ENCODE results near the gene PLA1A.
"Not testable (repeated sequence)": the region's sequence is repeated elsewhere in the genome, so short reads cannot be mapped to it uniquely, and the experiment has no call there.

PLA1A gene, protein sequence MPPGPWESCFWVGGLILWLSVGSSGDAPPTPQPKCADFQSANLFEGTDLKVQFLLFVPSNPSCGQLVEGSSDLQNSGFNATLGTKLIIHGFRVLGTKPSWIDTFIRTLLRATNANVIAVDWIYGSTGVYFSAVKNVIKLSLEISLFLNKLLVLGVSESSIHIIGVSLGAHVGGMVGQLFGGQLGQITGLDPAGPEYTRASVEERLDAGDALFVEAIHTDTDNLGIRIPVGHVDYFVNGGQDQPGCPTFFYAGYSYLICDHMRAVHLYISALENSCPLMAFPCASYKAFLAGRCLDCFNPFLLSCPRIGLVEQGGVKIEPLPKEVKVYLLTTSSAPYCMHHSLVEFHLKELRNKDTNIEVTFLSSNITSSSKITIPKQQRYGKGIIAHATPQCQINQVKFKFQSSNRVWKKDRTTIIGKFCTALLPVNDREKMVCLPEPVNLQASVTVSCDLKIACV

DNA sequence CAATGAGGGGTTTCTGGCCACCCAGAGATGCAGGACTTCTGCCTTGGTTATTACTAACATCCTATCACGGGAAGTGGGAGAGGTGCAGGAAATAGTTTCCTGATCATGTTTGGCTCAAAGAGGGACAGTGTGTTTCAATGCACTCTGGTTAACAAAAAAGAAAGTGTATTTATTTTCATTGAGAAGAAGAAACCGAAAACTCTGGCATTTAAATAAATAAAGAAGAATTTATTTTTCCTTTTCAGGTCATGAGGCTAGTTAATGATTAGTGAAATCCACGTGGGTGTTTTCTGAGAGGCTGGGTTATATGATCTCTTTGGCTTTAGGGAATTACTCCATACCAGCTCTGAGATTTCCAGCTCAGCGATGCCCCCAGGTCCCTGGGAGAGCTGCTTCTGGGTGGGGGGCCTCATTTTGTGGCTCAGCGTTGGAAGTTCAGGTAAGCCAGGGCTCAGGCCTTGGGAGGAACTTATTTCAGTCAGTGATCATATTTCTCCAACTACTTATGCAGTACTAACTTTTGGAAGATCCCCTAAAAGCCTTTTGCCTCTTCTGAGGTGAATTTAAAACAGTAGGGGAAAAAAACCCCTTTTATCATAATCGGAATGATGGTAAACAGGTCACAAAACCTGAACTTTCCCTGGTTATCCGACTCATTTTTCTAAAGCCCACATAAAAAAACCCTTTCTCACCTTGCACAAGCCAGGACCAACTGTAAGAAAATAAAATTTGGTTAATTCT, at the start of gene PLA1A:
Gene PLA1A, plus strand, starts transcription at position 338 of the 741 bp plus-strand sequence. Its CDS starts 29 bp downstream, at position 367.
- no peak for DNase-seq

DNA sequence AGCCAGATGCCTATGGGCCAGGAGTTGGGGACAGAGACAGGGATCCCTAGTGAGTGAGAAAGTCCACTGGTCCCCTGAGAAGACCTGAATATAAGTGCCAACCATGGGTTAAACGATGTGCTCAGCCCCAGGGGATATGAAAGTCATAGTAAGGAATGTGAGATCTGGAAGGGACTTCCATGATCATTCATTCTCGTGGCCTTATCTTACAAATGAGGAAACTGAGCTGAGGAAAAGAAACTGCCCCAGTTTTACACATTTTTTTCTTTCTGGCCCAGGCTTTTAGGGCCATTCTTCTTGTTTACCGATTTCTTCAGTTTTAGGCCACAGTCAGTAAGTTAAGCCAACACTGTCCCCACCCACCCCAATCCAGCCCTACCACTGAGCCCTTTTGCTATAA, 49.3 kb upstream of the PLA1A start:
- DNase-seq: no peak

DNA sequence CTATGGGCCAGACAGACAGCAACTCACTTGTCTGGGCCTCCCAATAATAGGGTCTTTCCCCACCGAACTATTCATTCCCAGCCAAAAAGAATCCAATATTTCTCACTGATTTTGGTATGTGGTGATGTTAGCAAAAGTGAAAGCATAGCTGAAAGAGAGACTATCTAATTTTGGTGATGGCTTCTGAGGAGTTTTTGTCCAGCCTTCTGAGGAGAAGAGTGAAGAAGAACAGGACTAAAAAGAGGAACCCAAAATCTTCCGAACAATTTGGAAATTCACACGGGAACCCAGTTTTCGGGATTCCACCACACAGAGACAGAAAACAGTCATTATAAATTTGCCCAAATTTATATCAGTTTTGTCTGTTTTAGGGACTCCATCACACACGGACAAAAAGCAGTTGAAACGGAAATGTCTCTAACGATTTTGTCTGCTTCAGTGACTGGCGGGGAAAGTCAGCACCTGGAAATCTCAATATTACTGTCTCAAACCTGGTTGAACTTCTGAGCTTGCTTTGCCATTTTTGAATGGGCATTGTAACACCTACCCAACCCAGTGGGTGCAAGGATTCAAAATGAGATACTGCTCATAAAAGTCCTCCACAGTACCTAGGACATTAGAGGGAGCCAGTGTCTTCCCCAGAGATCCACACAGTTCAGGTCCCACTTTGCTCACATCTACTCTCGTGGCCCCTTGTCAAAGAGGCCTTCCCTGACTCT, 47.3 kb upstream of the PLA1A start:
- no peak for DNase-seq

DNA sequence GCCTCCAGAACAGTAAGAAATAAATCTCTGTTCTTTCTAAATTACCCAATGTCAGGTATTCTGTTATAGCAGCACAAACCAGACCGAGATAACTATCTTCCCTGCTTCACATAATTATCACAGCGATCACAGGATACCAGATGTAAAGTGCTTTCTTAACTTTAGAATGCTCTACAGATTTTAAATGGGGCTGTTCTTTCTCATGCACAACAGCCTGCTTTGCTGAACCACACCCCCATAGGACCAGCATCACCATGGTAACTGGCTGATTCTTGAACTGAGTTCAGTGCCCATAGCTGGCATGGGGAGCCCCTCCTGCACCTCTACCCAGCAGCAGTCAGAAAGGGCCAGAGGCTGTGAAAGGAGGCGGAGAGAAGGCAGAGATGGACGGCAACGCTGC, 46.1 kb upstream of the PLA1A start:
- DNase-seq: no peak

DNA sequence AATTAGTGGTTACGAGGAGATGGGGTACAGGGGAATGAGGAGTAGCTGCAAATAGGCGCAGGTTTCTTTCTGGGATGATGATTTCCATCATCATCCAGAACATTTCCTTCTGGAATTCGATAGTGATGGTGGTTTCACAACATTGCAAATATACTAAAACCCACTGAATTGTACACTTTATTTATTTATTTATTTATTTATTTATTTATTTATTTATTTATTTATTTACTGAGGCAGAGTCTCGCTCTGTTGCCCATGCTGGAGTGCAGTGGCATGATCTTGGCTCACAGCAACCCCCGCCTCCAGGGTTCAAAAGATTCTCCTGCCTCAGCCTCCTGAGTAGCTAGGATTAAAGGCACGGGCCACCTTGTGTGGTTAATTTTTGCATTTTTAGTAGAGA, 44.8 kb upstream of the PLA1A start:
- not testable (repeated sequence) for DNase-seq

DNA sequence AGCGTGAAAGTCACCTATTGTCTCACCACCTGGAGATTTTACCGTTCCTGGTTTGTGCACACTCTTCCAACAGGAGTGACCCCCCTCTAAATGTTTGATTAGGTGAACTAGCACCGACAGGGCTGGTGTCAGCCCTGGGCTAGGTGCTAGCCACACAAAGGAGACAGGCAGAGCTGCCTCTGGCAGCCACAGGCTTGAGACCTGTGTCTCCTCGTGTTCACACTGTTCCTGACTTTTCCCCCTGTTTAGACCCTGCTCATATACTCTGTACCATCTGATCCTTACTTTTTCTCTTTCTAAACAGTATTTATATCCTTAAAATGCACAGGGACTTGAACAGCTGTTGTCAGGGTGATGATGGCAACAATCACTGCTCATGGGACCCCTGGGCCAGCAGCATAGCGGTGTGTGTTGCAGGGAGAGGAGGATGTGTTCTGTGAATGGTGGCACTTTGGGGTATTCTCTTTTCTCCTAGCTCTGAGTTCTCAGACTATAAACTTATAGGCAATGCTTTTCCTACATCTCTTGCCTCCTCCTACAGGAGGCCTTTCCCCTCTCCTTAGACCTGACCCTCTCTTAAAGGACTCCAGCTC, 43.8 kb upstream of the PLA1A start:
- no peak for DNase-seq

DNA sequence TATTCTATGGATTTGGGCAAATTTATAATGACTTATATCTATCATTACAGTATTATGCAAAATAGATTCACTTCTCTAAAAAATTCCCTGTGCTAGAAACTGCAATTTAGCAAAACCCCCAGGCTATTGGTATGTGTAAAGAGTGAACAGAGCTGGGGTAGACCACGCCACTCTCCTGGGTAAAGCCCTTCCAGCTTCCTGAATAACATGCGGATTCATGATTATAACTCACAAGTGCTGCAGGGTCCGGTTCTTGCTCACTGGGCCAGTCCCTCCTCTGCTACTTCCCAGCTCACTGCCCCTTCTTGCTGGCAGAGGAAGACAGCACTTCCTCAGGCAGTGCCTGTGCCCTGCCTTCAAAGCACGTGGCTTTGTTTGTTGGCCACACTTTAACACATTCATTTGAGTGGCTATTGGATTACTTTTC, 42.4 kb upstream of the PLA1A start:
- DNase-seq: no peak

DNA sequence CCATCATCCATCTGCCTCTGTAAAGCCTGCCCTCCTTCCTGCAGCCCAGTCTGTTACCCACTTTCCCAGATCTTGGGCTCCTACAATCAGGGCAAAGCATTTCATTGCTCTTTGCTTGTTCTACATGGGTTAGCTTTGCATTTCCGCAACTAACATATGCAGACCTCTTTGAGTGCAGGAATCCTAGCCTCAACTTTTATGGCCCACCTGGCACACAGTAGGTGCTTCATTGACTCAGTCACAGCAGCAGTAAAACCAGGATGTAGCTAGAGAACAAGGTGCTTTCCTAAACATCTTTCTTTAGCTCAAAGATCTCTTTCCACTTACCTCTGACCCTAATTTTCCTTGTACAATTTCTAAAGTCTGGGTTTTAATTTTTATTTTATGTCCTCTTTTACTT, 41.8 kb upstream of the PLA1A start:
- peak; percentile 30 for DNase-seq

DNA sequence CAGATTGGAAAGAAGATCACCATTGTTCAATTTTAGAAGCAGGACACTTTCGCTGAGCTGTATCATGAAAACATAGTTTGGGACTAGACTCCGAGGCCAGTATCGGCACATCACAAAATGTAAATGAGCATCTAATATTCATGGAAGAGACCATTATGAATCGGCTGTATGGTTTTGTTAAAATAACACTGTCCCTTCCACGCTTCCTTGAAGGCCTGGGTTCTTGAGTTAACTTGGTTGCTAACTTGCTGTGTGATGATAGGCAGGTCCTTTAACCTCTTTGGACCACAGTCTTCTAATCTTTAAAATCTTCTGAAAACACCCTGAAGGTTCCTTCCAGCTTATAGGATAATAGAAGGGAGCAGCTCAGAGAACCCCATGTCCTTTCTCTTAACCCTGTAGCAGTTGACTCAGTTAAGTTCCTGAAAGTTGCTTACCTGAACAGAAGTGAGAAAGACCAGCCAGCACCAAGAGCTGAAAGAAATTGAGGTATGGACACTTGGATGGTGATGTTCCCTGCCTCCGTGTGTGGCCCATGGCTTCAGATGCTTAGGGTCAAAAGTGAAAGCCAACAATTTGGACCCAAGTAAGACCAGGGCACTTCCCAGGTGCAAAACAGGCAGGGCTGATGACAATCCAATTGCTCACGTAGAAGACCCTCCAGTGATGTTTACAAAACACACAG, 40.4 kb upstream of the PLA1A start:
- no peak for DNase-seq

DNA sequence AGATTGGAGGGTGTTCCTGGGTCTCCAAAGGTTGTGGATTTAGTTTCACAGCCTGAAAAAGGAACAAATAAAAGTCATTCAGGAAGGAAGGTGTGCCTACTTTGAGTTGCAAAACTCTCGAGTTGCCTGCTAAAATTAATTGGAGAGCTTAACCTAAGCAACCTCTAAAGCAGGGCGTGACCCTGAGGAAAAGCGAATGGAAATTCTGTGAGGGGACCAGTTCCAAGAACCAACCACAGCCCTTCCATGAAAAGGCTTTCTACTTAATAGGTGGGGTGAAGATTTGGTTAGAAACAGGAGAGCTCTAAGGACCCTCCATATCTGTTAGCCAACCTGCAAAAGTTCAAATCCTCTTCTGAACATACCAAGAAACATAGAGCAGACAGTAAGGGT, 39.8 kb upstream of the PLA1A start:
- no peak for DNase-seq

DNA sequence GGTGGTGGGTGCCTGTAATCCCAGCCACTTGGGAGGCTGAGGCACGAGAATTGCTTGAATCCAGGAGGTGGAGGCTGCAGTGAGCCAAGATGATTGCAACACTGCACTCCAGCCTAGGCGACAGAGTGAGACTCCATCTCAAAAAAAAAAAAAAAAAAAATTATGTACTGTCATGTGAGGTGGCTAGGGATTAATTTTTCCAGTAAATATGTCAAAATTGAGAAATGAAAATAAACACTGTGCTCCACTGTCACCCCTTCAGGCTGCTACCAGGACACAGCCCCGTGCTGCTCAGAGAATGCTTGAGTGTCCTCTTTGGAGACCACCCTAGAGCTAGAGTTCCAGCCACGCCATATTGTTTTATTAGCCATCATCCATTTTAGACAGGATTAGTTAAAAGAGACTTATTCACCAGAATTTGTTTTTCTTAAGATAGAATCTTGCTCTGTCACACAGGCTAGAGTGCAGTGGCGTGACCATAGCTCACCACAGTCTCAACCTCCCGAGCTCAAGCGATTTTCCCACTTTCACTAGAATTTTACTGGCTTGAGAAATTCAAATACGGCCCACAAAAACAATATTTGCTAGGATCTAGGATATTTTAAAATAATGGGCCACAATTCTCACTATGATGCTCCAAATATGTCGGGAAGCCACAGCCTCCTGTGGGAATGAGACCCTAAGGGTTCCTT, 38.9 kb upstream of the PLA1A start:
- no peak for DNase-seq

DNA sequence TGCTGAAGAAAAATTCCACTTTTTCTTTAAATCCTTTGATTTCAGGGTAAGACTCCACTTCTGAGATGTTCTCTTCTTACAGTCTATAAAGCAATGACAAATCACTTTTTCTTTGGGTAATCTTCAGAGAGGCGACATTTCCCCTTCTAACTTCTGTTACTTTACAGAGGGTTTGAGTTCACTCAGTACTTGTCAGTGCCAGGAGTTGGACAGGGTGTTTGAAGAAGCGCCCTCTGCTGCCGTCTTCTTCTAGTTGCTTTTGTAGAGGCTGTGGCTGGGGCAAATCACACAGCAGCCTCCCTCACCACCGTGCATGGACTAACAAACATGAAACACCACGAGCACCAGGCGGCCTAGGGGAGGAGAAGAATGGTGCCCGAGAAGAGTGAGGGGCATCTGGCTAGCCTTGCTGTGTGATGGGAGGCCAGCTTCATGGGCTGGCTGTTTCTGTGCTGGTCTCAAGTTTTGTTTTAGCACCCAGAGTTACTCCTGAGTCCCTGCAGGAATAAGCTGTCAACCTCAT, 38.2 kb upstream of the PLA1A start, which contains the start of gene CD80:
Gene CD80, minus strand, starts transcription at position 174 of the 523 bp plus-strand sequence. CDS start 1,886 bp downstream, outside the sequence.
- peak; percentile 69 for DNase-seq

DNA sequence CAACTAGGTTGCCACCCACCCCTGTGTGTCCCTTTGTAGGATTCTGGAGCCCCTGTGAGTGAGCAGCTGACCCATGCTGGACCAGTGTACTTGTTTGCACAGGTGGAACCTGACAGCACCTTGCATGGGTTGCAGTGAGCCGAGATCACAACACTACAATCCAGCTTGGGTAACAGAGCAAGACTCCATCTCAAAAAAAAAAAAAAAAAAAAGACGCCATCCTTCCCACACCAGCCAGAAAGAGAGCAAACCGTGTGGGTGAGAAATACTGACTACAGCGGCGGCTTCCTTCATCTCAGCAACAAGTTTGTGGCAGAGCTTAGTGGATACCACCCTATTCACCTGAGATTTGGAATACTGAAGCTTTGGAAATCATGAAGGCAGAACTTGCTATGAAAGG, 37.5 kb upstream of the PLA1A start:
- no peak for DNase-seq

DNA sequence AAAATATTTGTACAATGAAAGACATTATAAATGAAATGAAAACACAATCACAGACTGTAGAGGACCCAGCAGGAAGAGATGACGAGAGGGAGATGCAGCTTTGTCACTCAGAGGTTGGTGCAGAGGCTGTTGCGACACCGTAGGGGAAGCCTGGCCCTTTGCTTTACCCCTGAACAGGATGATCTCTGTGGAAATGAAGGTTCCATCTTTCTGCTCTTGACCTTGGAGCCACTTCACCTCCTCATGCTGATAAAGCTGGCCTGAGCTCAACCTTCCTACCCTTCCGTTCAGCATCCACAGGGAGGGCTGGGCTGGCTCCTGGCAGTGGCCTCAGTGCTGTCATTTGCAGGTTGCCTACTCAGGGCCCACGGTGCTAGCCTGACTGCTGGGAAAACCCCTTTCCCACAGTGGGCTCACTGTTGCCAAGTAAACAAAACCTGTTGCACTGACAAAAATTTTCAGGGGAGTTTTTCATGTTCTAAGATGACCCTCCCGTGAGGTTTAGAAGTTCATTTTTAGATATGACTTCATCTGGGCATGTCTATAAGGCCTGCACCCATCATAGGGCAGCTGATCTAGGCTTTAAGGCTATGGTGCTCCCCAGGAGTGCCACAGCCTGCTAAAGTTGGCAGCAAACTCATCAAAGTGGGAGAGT, 35.3 kb upstream of the PLA1A start:
- no peak for DNase-seq

DNA sequence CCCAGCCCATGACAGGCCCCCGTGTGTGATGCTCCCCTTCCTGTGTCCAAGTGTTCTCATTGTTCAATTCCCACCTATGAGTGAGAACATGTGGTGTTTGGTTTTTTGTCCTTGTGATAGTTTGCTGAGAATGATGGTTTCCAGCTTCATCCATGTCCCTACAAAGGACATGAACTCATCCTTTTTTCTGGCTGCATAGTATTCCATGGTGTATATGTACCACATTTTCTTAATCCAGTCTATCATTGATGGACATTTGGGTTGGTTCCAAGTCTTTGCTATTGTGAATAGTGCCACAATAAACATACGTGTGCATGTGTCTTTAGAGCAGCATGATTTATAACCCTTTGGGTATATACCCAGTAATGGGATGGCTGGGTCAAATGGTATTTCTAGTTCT, 34.4 kb upstream of the PLA1A start:
- DNase-seq: not testable (repeated sequence)

DNA sequence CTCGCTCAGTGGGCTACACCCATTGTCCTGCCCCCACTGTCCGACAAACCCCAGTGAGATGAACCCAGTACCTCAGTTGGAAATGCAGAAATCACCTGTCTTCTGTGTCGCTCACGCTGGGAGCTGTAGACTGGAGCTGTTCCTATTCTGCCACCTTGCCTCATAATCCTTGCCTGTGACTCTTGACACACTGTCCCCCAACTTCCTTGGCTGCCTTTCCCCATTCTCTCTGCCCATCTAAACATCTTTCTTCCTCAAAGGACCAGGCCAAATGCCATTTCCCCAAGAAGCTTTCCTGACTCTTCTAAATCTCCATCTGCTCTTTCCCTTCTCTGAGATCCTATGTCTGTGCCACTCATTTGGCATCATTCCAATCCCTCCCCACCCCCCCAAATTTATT, 28.5 kb upstream of the PLA1A start:
- DNase-seq: no peak

DNA sequence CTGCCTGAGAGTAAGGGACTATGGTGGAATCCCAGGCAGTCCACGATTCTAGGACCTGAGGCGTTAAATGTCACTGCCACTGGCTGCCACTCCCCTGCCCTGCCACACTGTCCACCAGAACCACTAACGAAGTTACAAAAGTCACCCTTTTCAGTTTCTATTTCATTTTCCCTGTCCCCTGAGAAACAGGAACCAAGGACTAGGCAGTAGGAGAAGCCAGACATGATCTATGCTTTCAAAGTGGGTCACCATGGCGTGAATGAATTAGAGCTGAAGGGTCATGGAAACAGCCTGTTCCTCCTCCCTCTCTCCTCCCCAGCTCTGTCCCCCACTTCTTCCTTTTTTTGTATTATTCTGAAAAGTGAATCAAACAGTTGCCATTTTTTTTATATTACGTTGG, 27.5 kb upstream of the PLA1A start:
- no peak for DNase-seq

DNA sequence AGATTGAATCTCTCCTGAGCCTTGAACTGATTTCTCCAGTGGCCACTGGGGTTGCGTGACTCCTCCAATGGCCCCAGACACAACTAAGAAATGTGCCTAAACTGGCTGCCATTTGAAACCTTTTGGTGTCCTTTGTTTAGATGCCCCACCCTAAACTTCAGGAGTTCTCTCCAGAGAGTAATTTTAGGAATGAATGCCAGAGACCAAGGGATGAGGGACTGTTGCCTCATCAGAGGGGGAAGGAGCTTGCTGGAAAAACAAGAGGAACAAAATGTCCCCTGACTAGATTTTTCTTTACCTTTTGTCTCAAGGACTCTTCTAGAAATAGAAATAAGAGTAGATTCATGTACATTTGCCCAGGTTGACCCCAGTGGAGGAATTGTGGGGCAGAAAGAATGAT, 26.5 kb upstream of the PLA1A start:
- DNase-seq: no peak

DNA sequence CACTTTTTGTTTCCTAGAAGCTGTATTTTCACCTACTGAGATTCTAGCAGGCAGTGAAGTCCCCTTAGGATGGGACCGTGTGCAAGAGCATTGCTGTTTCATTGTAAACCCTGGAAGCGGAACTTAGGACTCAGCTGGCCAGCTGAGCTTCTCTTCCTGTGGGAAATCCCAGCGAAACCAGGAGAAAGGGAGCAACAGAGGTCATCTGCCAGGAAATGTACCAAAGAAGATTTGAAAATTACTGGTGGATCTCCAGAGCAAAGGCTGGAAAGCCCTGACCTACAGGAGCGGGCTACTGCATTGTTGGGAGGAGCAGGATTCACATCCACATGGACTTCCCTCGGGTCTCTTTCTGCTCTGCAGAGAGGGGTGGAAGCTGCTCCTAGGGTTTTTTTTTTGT, 26.0 kb upstream of the PLA1A start:
- DNase-seq: no peak

DNA sequence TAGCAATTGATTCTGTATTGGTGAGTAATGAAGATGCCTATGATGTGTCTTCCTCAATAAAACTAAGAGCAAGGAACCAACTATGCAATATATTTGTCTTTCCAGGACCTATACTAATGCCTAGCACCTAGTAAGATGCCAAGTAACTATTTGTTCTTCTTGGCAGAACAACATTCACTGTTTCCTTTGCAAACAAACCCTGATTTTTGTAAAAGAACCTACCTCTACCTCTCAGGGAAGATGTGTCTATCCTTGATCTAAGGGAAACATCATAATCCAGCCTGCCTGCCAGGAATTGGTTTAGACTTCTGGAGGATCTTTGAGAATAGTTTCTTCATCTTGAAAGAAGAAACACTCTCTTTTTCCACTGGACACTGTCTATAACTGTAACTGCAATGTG, 22.2 kb upstream of the PLA1A start:
- DNase-seq: no peak
